ENCODE results near the gene TTC1.

Gene TTC1

DNA sequence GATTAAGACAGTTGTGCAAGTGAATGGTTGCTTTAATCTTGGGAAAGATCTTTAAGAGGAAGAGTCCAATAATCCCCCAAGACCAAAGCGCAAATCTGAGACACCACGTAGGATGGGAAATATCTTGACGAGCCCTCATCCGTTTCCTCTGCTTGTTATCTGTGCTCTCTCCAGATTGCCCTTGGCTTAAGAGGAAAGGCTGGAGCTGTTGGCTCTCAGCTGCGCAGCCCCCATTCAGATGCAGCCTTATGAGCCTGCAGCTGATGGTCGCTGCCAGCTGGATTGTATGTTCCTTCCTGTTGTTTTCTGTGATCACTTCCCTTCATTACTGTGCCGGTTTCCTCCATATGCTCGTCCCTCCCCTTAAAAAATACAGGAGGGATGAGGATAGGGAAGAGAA is 62.6 kb downstream of the TTC1 start:
- TF ChIP-seq, protein P1, sequence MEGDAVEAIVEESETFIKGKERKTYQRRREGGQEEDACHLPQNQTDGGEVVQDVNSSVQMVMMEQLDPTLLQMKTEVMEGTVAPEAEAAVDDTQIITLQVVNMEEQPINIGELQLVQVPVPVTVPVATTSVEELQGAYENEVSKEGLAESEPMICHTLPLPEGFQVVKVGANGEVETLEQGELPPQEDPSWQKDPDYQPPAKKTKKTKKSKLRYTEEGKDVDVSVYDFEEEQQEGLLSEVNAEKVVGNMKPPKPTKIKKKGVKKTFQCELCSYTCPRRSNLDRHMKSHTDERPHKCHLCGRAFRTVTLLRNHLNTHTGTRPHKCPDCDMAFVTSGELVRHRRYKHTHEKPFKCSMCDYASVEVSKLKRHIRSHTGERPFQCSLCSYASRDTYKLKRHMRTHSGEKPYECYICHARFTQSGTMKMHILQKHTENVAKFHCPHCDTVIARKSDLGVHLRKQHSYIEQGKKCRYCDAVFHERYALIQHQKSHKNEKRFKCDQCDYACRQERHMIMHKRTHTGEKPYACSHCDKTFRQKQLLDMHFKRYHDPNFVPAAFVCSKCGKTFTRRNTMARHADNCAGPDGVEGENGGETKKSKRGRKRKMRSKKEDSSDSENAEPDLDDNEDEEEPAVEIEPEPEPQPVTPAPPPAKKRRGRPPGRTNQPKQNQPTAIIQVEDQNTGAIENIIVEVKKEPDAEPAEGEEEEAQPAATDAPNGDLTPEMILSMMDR (IDR thresholded peaks at IDR 0.05; ENCODE audit: low read depth, low read length) = no peak
- no peak for TF ChIP-seq EZH2phosphoT487 (IDR thresholded peaks at IDR 0.05; ENCODE audit: low read depth)
- Histone ChIP-seq H3K79me2 (ENCODE audit: low read length) (no peaks in the 10 kb centered on the region), H4K20me1 (ENCODE audit: insufficient read depth, low read length) (no peaks in the 10 kb centered on the region), H3K9me3 (ENCODE audit: insufficient read depth, low read length) (no peaks in the 10 kb centered on the region), H3K4me2 (ENCODE audit: low read length) (no peak overlapping the region), H3K4me1 (ENCODE audit: low read length) (no peaks in the 10 kb centered on the region), H3K27me3 (ENCODE audit: low read depth, low read length) (no peaks in the 10 kb centered on the region), H3K36me3 (replicated peaks; ENCODE audit: low read depth, low read length) (no peaks in the 10 kb centered on the region), H2AFZ (ENCODE audit: low read depth, low read length) (no peak overlapping the region), H3K9ac (ENCODE audit: low read length) (no peak overlapping the region), H3K4me3 (ENCODE audit: low read length) (no peak overlapping the region), H3K27ac (ENCODE audit: low read length) (no peak overlapping the region)

DNA sequence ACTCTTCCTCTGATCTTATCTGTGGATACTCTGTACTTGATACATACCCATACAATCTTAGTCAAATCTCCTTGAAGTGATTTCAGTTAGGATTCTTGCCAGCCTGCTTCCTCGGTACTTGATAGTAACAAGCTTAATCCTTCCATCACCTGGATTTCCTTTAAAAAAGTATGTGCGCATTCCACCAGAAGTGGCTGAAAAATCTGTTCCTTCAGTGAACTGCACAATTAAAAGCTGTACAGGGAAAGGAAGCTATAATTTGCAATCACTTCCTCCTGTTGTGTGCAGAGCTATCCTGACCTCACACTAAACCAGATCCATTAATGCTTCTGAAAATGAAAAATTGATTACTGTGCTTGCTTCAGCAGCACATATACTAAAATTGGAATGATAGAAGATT is 63.0 kb downstream of the TTC1 start:
- H3K79me2 ChIP-seq (ENCODE audit: low read length) = no peaks in the 10 kb centered on the region
- H3K27me3 ChIP-seq (ENCODE audit: low read depth, low read length) = no peaks in the 10 kb centered on the region
- H3K4me2 ChIP-seq (ENCODE audit: low read length) = no peak overlapping the region
- H2AFZ ChIP-seq (ENCODE audit: low read depth, low read length) = no peak overlapping the region
- no peak overlapping the region for H3K27ac ChIP-seq (ENCODE audit: low read length)
- TF ChIP-seq, protein P1 (IDR thresholded peaks at IDR 0.05; ENCODE audit: low read depth, low read length) = no peak
- no peak for TF ChIP-seq EZH2phosphoT487 (IDR thresholded peaks at IDR 0.05; ENCODE audit: low read depth)
- no peaks in the 10 kb centered on the region for H3K36me3 ChIP-seq (replicated peaks; ENCODE audit: low read depth, low read length)
- no peaks in the 10 kb centered on the region for H3K9me3 ChIP-seq (ENCODE audit: insufficient read depth, low read length)
- no peak overlapping the region for H3K4me3 ChIP-seq (ENCODE audit: low read length)
- no peak overlapping the region for H3K9ac ChIP-seq (ENCODE audit: low read length)
- no peaks in the 10 kb centered on the region for H4K20me1 ChIP-seq (ENCODE audit: insufficient read depth, low read length)
- no peaks in the 10 kb centered on the region for H3K4me1 ChIP-seq (ENCODE audit: low read length)

DNA sequence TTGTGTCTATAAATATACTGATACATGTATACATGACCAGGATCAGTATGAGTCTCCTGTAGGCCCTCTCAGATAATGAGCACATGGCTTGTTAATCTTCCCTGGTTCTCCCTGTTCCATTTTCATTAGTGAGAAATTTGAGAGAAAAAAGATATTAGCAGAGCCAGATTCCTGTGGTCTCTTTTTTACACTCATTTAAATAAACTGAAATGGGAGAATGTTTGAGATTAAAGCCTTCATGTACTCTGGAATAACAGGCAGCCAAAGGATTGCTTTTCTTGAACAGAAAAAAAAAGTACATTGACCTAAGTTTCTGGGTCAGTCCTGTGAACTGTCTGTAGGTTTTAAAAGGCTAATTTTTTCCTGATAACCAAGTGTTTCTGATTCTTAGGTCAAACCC is 66.1 kb downstream of the TTC1 start:
- no peak overlapping the region for H3K4me2 ChIP-seq (ENCODE audit: low read length)
- no peaks in the 10 kb centered on the region for H3K9me3 ChIP-seq (ENCODE audit: insufficient read depth, low read length)
- H3K27me3 ChIP-seq (ENCODE audit: low read depth, low read length) = no peaks in the 10 kb centered on the region
- no peak overlapping the region for H3K9ac ChIP-seq (ENCODE audit: low read length)
- H3K27ac ChIP-seq (ENCODE audit: low read length) = no peak overlapping the region
- H2AFZ ChIP-seq (ENCODE audit: low read depth, low read length) = no peak overlapping the region
- no peaks in the 10 kb centered on the region for H3K79me2 ChIP-seq (ENCODE audit: low read length)
- H4K20me1 ChIP-seq (ENCODE audit: insufficient read depth, low read length) = no peaks in the 10 kb centered on the region
- no peak overlapping the region for H3K4me3 ChIP-seq (ENCODE audit: low read length)
- no peaks in the 10 kb centered on the region for H3K36me3 ChIP-seq (replicated peaks; ENCODE audit: low read depth, low read length)
- TF ChIP-seq, protein P1 (IDR thresholded peaks at IDR 0.05; ENCODE audit: low read depth, low read length) = no peak
- TF ChIP-seq EZH2phosphoT487 (IDR thresholded peaks at IDR 0.05; ENCODE audit: low read depth) = no peak
- no peaks in the 10 kb centered on the region for H3K4me1 ChIP-seq (ENCODE audit: low read length)

DNA sequence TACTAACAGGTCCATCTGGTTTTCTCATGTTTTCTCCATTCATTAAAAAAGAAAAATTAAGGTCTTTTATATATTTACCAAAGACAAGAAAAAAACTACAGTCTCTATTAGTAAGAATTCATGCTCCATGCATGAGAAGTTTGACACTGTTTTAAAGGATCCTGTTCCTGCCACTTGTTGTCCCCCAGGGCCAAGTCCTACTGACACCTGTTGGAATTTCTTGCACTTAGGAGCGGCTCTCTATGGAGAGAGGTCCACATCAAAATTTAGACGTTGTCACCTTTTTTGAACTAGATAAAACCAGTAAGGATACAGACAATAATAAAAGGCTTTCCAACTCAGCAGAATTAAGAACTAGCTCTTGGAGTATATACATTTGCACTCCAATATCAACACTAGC is 68.1 kb downstream of the TTC1 start:
- no peaks in the 10 kb centered on the region for H3K36me3 ChIP-seq (replicated peaks; ENCODE audit: low read depth, low read length)
- no peaks in the 10 kb centered on the region for H3K27me3 ChIP-seq (ENCODE audit: low read depth, low read length)
- H3K4me3 ChIP-seq (ENCODE audit: low read length) = no peak overlapping the region
- H3K9me3 ChIP-seq (ENCODE audit: insufficient read depth, low read length) = no peaks in the 10 kb centered on the region
- H4K20me1 ChIP-seq (ENCODE audit: insufficient read depth, low read length) = no peaks in the 10 kb centered on the region
- peaks cover 5% of the 10 kb centered on the region; the same call in 1 of the 2 replicates for H3K4me1 ChIP-seq (ENCODE audit: low read length)
- no peak overlapping the region for H3K4me2 ChIP-seq (ENCODE audit: low read length)
- no peak overlapping the region for H3K9ac ChIP-seq (ENCODE audit: low read length)
- TF ChIP-seq EZH2phosphoT487 (IDR thresholded peaks at IDR 0.05; ENCODE audit: low read depth) = no peak
- TF ChIP-seq, protein P1 (IDR thresholded peaks at IDR 0.05; ENCODE audit: low read depth, low read length) = no peak
- H3K79me2 ChIP-seq (ENCODE audit: low read length) = no peaks in the 10 kb centered on the region
- no peak overlapping the region for H2AFZ ChIP-seq (ENCODE audit: low read depth, low read length)
- no peak overlapping the region for H3K27ac ChIP-seq (ENCODE audit: low read length)
